ENCODE results near the gene SP6.

Gene SP6

DNA sequence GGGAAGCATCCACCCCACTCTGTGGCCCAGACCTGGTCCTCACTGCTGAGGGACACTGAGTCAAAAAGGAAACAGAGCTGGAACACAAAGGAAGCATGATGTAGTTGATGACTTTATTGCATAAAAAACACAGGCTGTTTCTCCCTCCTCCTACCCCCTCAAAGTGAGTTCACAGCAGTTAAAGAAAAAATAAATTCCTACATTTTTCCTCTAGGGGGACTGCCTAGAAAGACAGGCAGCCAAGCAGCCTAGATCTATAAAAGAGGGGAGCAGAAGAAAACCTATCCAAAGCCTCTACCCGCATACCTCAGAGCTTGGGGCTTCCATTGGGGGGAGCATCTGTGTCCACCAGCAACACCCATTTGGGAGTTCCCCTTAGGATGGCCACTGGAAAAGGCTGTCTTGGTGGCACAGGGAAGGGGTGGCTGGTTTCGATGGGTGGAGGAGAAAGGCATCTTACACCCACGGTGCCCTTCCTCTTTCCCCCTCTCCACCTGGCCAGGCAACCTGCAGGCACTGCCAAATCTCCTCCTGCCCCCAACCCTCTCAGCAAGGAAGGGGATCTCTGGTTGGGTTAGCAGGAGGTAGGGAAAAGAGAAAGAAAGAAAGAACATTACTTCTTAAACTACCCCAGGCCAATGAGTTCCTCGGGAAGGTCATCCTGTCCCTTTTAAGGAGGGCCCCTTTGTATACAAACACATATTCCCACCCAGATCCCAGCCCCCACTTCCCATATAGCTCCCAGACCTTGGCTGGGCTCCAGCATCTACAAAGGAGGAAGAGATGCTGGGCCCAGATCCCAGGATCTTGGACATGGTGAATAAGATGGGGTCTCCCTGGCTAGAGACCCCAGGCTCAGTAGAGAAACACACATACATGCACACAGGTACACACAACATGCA lies 5.9 kb downstream of the SP6 start:
- Histone ChIP-seq H3K4me3 (ENCODE audit: low read depth in 1 of 2, low read length in 1 of 2) (no peak overlapping the region), H3K36me3 (no peaks in the 10 kb centered on the region), H3K4me1 (ENCODE audit: control insufficient read depth in 1 of 2, insufficient read depth in 1 of 2, low read depth in 1 of 2, low read length in 1 of 2) (peaks cover 12% of the 10 kb centered on the region in 2 experiments), H3K27me3 (peaks cover 71% of the 10 kb centered on the region), H3K9me3 (no peaks in the 10 kb centered on the region), H3K27ac (no peak overlapping the region)
- TF ChIP-seq CTCF (IDR thresholded peaks at IDR 0.05): no peak

- H3K27me3 ChIP-seq: peaks cover 63% of the 10 kb centered on the region
- H3K4me1 ChIP-seq (ENCODE audit: control insufficient read depth in 1 of 2, insufficient read depth in 1 of 2, low read depth in 1 of 2, low read length in 1 of 2): peaks cover 12% of the 10 kb centered on the region in 2 experiments
- H3K4me3 ChIP-seq (ENCODE audit: low read depth in 1 of 2, low read length in 1 of 2): no peak overlapping the region
- no peaks in the 10 kb centered on the region for H3K36me3 ChIP-seq
- no peak overlapping the region for H3K27ac ChIP-seq
- no peak for TF ChIP-seq CTCF (IDR thresholded peaks at IDR 0.05)
- no peaks in the 10 kb centered on the region for H3K9me3 ChIP-seq
Measured at GRCh38 chr17:47844227-47844626, 6.7 kb downstream of the SP6 start.

DNA sequence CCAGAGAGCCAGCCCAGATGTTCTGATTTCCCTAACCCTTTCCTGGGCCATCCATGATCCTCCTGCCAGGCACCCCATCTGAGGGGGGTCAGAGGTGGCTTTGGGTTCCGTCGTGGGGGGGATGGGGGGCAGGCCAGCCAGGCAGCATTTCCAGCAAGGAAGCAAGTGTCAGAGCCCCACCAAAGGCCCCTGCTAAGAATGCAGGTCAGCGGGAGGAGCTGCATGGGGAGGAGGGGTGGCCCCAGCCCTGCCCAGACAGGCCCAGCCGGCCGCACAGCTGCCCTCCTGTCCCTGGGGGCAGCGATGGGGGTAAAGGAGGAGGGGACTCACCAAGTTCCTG lies 7.6 kb downstream of the SP6 start:
- H3K36me3 ChIP-seq: peaks cover 6% of the 10 kb centered on the region
- peaks cover 12% of the 10 kb centered on the region in 2 experiments for H3K4me1 ChIP-seq (ENCODE audit: control insufficient read depth in 1 of 2, insufficient read depth in 1 of 2, low read depth in 1 of 2, low read length in 1 of 2)
- no peak for TF ChIP-seq CTCF (IDR thresholded peaks at IDR 0.05)
- H3K27ac ChIP-seq: no peak overlapping the region
- no peaks in the 10 kb centered on the region for H3K9me3 ChIP-seq
- no peak overlapping the region for H3K4me3 ChIP-seq (ENCODE audit: low read depth in 1 of 2, low read length in 1 of 2)
- peaks cover 54% of the 10 kb centered on the region for H3K27me3 ChIP-seq

DNA sequence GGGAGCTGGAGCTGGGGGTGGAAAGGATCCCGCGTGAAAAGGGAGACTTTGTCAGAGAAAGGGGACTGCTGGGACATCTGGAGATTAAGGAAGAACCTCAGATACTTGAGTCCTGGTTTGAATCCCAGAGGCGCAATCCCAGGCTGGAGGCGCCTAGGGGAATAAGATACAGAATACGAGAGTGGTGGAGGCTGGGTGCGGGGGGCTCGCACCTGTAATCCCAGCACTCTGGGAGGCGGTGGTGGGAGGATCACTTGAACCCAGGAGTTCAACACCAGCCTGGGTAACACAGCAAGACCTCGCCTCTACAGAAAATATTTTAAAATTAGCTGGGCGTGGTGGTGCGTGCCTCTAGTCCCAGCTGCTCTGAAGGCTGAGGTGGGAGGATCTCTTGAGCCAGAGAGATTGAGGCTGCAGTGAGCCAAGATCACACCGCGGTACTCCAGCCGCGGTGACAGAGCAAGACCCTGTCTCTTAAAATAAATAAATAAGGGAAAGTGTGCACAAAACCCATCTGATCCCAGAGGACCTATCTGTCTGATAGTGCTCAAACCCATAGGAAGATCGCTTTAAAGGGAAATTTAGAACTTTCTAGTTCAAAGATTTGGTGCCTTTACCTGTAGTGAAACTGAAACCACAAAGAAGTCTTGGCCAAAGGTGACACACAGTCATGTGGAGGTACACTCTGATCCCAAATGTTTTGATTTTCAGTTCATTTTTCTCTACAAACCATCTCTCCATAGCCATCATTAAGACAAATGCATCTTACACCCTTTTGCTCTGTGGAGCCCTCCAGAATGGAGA lies 9.3 kb downstream of the SP6 start:
- Histone ChIP-seq H3K27ac (peak overlapping the region; percentile 45), H3K36me3 (peaks cover 20% of the 10 kb centered on the region), H3K4me3 (ENCODE audit: low read depth in 1 of 2, low read length in 1 of 2) (peak overlapping the region; percentile 78 to 89), H3K27me3 (peaks cover 37% of the 10 kb centered on the region), H3K9me3 (no peaks in the 10 kb centered on the region), H3K4me1 (ENCODE audit: control insufficient read depth in 1 of 2, insufficient read depth in 1 of 2, low read depth in 1 of 2, low read length in 1 of 2) (peaks cover 12% of the 10 kb centered on the region in 2 experiments)
- no peak for TF ChIP-seq CTCF (IDR thresholded peaks at IDR 0.05)

DNA sequence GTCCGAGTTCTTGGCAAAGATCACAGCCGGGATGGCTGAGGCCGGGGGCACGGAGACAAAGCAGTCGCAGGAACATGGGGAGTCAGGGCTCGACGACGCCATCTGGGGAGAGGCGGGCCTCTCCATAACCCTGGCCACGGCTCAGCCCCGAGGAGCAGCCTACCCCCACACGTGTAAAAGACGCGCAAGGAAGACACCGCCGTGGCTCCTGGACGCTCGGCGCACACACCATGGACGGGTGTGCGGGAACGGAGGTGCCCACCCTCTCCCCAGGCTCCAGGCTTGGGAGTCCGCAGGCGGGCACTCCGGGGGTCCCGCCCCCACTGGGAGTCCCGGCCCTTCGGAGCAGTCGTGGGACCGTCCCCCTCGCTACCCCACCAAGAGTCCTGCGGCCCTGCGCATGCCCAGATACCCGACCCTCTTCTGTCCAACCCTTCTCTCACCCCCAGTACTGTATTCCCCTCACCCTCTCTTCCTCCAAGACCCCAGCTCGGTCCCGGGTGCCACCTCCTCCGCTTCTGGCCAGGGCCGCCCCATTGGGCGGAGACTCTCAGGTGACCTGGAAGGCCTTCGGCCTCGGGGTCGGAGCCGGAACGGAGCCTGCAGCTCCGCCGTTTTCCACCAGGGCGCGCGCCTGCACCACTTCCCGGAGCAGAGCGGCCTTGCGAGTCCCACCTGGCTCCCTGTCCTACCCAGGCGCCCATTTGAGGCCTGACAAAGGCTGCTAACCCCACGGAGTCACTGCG lies 10.0 kb downstream of the SP6 start, which contains the start of gene SCRN2:
Gene SCRN2, minus strand, starts transcription at position 532 of the 746 bp plus-strand sequence. Its CDS starts 430 bp downstream, at position 102.
- H3K4me1 ChIP-seq (ENCODE audit: control insufficient read depth in 1 of 2, insufficient read depth in 1 of 2, low read depth in 1 of 2, low read length in 1 of 2): peaks cover 12% of the 10 kb centered on the region in 2 experiments
- H3K27me3 ChIP-seq: peaks cover 29% of the 10 kb centered on the region
- no peaks in the 10 kb centered on the region for H3K9me3 ChIP-seq
- H3K27ac ChIP-seq: peak within 1 kb of the TSS; percentile 45
- H3K36me3 ChIP-seq: peaks cover 28% of the 10 kb centered on the region
- peak; percentile 98 for TF ChIP-seq CTCF (IDR thresholded peaks at IDR 0.05)
- H3K4me3 ChIP-seq (ENCODE audit: low read depth in 1 of 2, low read length in 1 of 2): peak within 1 kb of the TSS; percentile 78 to 89

Data from neutrophil (primary cell).